Ramos (cell line): ENCODE results near the gene MTRF1L.
"Not testable (repeated sequence)": the region's sequence is repeated elsewhere in the genome, so short reads cannot be mapped to it uniquely, and the experiment has no call there.

Source experiments
- in situ Hi-C: fragments of 300-500 bp; cut with MboI; formaldehyde crosslinking; loops from one replicate; pipeline ENCODE4 v1.14.3; 2022; ENCODE audit warnings: low sequenced_read_pairs; ENCODE audit not compliant: unreplicated experiment

Gene MTRF1L

GRCh38 chr6:152977556-152977955 is 25.0 kb downstream of the MTRF1L start:
- in situ Hi-C loops = loop anchor here (25.0 kb wide), 1 partner anchor 1590 kb away; the partner anchor contains the start of gene ZBTB2

GRCh38 chr6:152976749-152977148 is 25.8 kb downstream of the MTRF1L start:
- in situ Hi-C loops = loop anchor here (25.0 kb wide), 1 partner anchor 1589 kb away; the partner anchor contains the start of gene ZBTB2

GRCh38 chr6:152975204-152975915 is 27.1 kb downstream of the MTRF1L start:
- in situ Hi-C loops = loop anchor here (25.0 kb wide), 1 partner anchor 1588 kb away; the partner anchor contains the start of gene ZBTB2

GRCh38 chr6:152973916-152974315 is 28.6 kb downstream of the MTRF1L start:
- in situ Hi-C loops = no loop called here

GRCh38 chr6:152969688-152970418 is 32.7 kb downstream of the MTRF1L start:
- in situ Hi-C loops = no loop called here

GRCh38 chr6:152966168-152966894 is 36.2 kb downstream of the MTRF1L start:
- in situ Hi-C loops = not testable (repeated sequence)

GRCh38 chr6:152959333-152959732 is 43.2 kb downstream of the MTRF1L start:
- in situ Hi-C loops = no loop called here

- in situ Hi-C loops = no loop called here
Measured at GRCh38 chr6:152957796-152958195, 44.7 kb downstream of the MTRF1L start.

GRCh38 chr6:152954443-152954842 is 48.1 kb downstream of the MTRF1L start:
- in situ Hi-C loops = no loop called here

- in situ Hi-C loops = no loop called here
Measured at GRCh38 chr6:152952866-152953509, 49.5 kb downstream of the MTRF1L start.

GRCh38 chr6:152952045-152952444 is 50.5 kb downstream of the MTRF1L start:
- in situ Hi-C loops = no loop called here

GRCh38 chr6:152950240-152950639 is 52.3 kb downstream of the MTRF1L start:
- in situ Hi-C loops = no loop called here

- in situ Hi-C loops = no loop called here
Measured at GRCh38 chr6:152948150-152948768, 54.2 kb downstream of the MTRF1L start.

GRCh38 chr6:152946995-152947394 is 55.5 kb downstream of the MTRF1L start:
- in situ Hi-C loops = no loop called here

GRCh38 chr6:152946484-152946883 is 56.0 kb downstream of the MTRF1L start:
- in situ Hi-C loops = no loop called here

- in situ Hi-C loops = no loop called here
Measured at GRCh38 chr6:152943260-152943897, 59.1 kb downstream of the MTRF1L start.

- in situ Hi-C loops = no loop called here
Measured at GRCh38 chr6:152942319-152942869, 60.1 kb downstream of the MTRF1L start.

- in situ Hi-C loops = no loop called here
Measured at GRCh38 chr6:152941746-152942145, 60.8 kb downstream of the MTRF1L start.
